NT2/D1 (cell line): ENCODE data around the gene XCL2.
"Not testable (repeated sequence)": the region's sequence is repeated elsewhere in the genome, so short reads cannot be mapped to it uniquely, and the experiment has no call there.

Experiments
- SUZ12 ChIP-seq: IDR thresholded peaks from 2 replicates; pipeline ENCODE4 v1.6.1; 2011; ENCODE audit not compliant: insufficient read length, insufficient read depth; ENCODE audit errors: extremely low read depth
- YY1 ChIP-seq: IDR thresholded peaks from 2 replicates; pipeline ENCODE4 v1.6.1; 2011; ENCODE audit not compliant: insufficient read length, insufficient read depth

DNA sequence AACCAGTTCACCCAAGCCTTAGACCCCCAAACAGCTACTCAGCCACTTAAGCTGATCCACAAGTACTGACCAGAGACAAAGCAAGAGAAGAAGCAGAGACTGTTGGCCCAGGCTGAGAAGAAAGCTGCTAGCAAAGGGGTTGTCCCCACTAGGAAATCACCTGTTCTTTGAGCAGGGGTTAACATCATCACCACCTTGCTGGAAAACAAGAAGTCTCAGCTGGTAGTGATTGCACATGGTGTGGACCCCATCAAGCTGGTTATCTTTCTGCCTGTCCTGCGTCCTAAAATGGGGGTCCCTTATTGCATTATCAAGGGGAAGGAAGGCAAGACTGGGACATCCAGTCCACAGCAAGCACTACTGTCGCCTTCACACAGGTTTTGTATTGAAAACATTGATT, 819 bp downstream of the XCL2 start:
- TF ChIP-seq YY1, SUZ12: not testable (repeated sequence)
